CD4-positive, alpha-beta T cell (primary cell): ENCODE measurements around the gene GLIS1. TPM values are rescaled to one million over a fixed set of nuclear protein-coding genes. Genes with fewer than 3 reads are reported as not detected.
A peak's percentile ranks its signal among the peaks of the same experiment; 100 is the strongest.

Source experiments
- ATAC-seq: fragments of 200-7000 bp; cut with Tn5 transposase; one replicate; pipeline ENCODE4 v1.10.0; 2022; ENCODE audit warnings: mild to moderate bottlenecking; ENCODE audit not compliant: poor library complexity
- CTCF ChIA-PET: fragments of 350-600 bp; sonication (Branson Sonifier 250); formaldehyde crosslinking; loops from one replicate; lab custom pipeline; 2021; ENCODE audit warnings: antibody characterized with exemption, inconsistent platforms; lab: Charles Lee
- POLR2A ChIA-PET: fragments of 350-600 bp; sonication (Branson Sonifier 250); formaldehyde crosslinking; loops from one replicate; lab custom pipeline; 2021; ENCODE audit warnings: antibody characterized with exemption, inconsistent platforms; lab: Charles Lee
- DNase-seq, 14 experiments: peaks; one replicate each; pipeline ENCODE4 v3.0.0-alpha.2; 2013 to 2020; ENCODE audit warnings: mixed read lengths in 2 of 14
- H3K27ac ChIP-seq, 2 donors: one replicate each; pipeline versions ENCODE4 v1.5.1 to v1.7.0; 2013; ENCODE audit warnings: low read length in 2 of 2, low read depth in 1 of 2, mild to moderate bottlenecking in 1 of 2
- H3K27me3 ChIP-seq, 2 experiments: 1 replicate in 1 of 2; 2 replicates in 1 of 2; pipeline versions ENCODE4 v1.6.1 to v1.7.0; 2013; ENCODE audit warnings: low read length in 2 of 2, control low read depth in 1 of 2, mild to moderate bottlenecking in 1 of 2, moderate library complexity in 1 of 2; ENCODE audit not compliant: insufficient read depth in 2 of 2, control insufficient read depth in 1 of 2
- H3K36me3 ChIP-seq: one replicate; pipeline ENCODE4 v1.6.1; 2013; ENCODE audit warnings: low read length, control low read depth; ENCODE audit not compliant: insufficient read depth
- H3K4me1 ChIP-seq: one replicate; pipeline ENCODE4 v1.6.1; 2013; ENCODE audit warnings: low read length, control low read depth; ENCODE audit not compliant: insufficient read depth
- H3K4me3 ChIP-seq: one replicate; pipeline ENCODE4 v1.5.1; 2013; ENCODE audit warnings: mild to moderate bottlenecking, low read length, moderate library complexity
- H3K9me3 ChIP-seq, 2 experiments: 1 replicate in 1 of 2; 2 replicates in 1 of 2; pipeline versions ENCODE4 v1.6.1 to v1.7.0; 2013; ENCODE audit warnings: low read length in 2 of 2, mild to moderate bottlenecking in 2 of 2, control low read depth in 1 of 2, moderate library complexity in 1 of 2; ENCODE audit not compliant: control insufficient read depth in 1 of 2, insufficient read depth in 1 of 2
- H3K27ac Mint-ChIP-seq: one replicate; pipeline ENCODE4 v1.8.0; 2020; ENCODE audit warnings: mixed read lengths
- H3K27me3 Mint-ChIP-seq: one replicate; pipeline ENCODE4 v1.8.0; 2021; ENCODE audit warnings: mixed read lengths
- H3K36me3 Mint-ChIP-seq: one replicate; pipeline ENCODE4 v1.8.0; 2021; ENCODE audit warnings: low read depth, mixed read lengths
- H3K4me1 Mint-ChIP-seq: one replicate; pipeline ENCODE4 v1.8.0; 2021; ENCODE audit warnings: low read depth, mixed read lengths
- H3K4me3 Mint-ChIP-seq: one replicate; pipeline ENCODE4 v1.8.0; 2020; ENCODE audit warnings: mild to moderate bottlenecking, mixed read lengths
- H3K9me3 Mint-ChIP-seq: one replicate; pipeline ENCODE4 v1.8.0; 2020; ENCODE audit warnings: mixed read lengths
- CTCF ChIP-seq: fragments of 200-600 bp; IDR thresholded peaks from one replicate; pipeline ENCODE4 v1.8.0; 2022; ENCODE audit warnings: antibody characterized with exemption, mild to moderate bottlenecking
- intact Hi-C, 2 experiments: fragments of 100-400 bp; cut with DNase I in 1 of 2; cut with micrococcal nuclease in 1 of 2; formaldehyde crosslinking; loops; one replicate each; pipeline versions ENCODE4 v1.15.1 to v1.9.0; 2023 to 2025; cut with DNase I, micrococcal nuclease
- total RNA-seq, 174 experiments: library from RNA in 2 of 174; stranded (reverse) in 2 of 174; gene quantifications; one replicate each; pipeline ENCODE4 v1.2.3 and lab custom pipeline; 2021 to 2026

GLIS1 gene
- total RNA-seq, 2 experiments from 2014 or later: not detected

GRCh38 chr1:53561503-53562105, 177.4 kb downstream of the GLIS1 start:
- H3K9me3 Mint-ChIP-seq: no peaks in the 10 kb centered on the region
- peaks cover 12% of the 10 kb centered on the region for H3K27me3 Mint-ChIP-seq
- H3K27me3 ChIP-seq: peaks cover 0 to 6% of the 10 kb centered on the region in 2 experiments
- no peaks in the 10 kb centered on the region for H3K9me3 ChIP-seq
- peak overlapping the region; percentile 17 for H3K4me3 Mint-ChIP-seq
- H3K27ac Mint-ChIP-seq: no peak overlapping the region
- no peak overlapping the region for H3K4me3 ChIP-seq
- ATAC-seq (no peak), DNase-seq (peak in 1 of 14 experiments; percentile 10)
- TF ChIP-seq CTCF: no peak
- ChIA-PET CTCF (no interaction called here), POLR2A (no interaction called here)
- H3K4me1 Mint-ChIP-seq: peaks cover 22% of the 10 kb centered on the region
- H3K36me3 ChIP-seq: no peaks in the 10 kb centered on the region
- no peaks in the 10 kb centered on the region for H3K4me1 ChIP-seq
- no peaks in the 10 kb centered on the region for H3K36me3 Mint-ChIP-seq
- no peak overlapping the region for H3K27ac ChIP-seq
- intact Hi-C loops: no loop called here

- Histone ChIP-seq H3K9me3 (no peaks in the 10 kb centered on the region), H3K36me3 (no peaks in the 10 kb centered on the region), H3K27me3 (peaks cover 0 to 6% of the 10 kb centered on the region in 2 experiments), H3K4me3 (no peak overlapping the region), H3K27ac (no peak overlapping the region), H3K4me1 (no peaks in the 10 kb centered on the region)
- Mint-ChIP-seq H3K36me3 (no peaks in the 10 kb centered on the region), H3K27me3 (peaks cover 12% of the 10 kb centered on the region), H3K27ac (no peak overlapping the region), H3K9me3 (no peaks in the 10 kb centered on the region), H3K4me3 (no peak overlapping the region), H3K4me1 (peaks cover 22% of the 10 kb centered on the region)
- intact Hi-C loops: no loop called here
- ATAC-seq (no peak), DNase-seq (peak in 1 of 14 experiments; percentile 24)
- TF ChIP-seq CTCF: no peak
- ChIA-PET CTCF (no interaction called here), POLR2A (no interaction called here)
Measured at GRCh38 chr1:53560581-53561502, 178.1 kb downstream of the GLIS1 start.

GRCh38 chr1:53559854-53560580, 178.9 kb downstream of the GLIS1 start:
- TF ChIP-seq CTCF: no peak
- Mint-ChIP-seq H3K4me3 (no peak overlapping the region), H3K27me3 (peaks cover 12% of the 10 kb centered on the region), H3K27ac (no peak overlapping the region), H3K36me3 (no peaks in the 10 kb centered on the region), H3K9me3 (no peaks in the 10 kb centered on the region), H3K4me1 (peaks cover 22% of the 10 kb centered on the region)
- Histone ChIP-seq H3K4me3 (no peak overlapping the region), H3K9me3 (no peaks in the 10 kb centered on the region), H3K36me3 (no peaks in the 10 kb centered on the region), H3K27ac (no peak overlapping the region), H3K4me1 (no peaks in the 10 kb centered on the region), H3K27me3 (peaks cover 0 to 6% of the 10 kb centered on the region in 2 experiments)
- CTCF ChIA-PET: no interaction called here
- intact Hi-C loops: no loop called here
- no peak for ATAC-seq
- peak in 1 of 14 experiments; percentile 19 for DNase-seq
- POLR2A ChIA-PET: no interaction called here
